HG02884 (cell line): ENCODE measurements around the gene LTBP3.
"Not testable (repeated sequence)": the region's sequence is repeated elsewhere in the genome, so short reads cannot be mapped to it uniquely, and the experiment has no call there.

ENCODE experiments used
- ATAC-seq: cut with Tn5 transposase; IDR thresholded peaks from one replicate; pipeline ENCODE4 v1.9.1; 2021; ENCODE audit warnings: mild to moderate bottlenecking, moderate library complexity; ENCODE audit not compliant: unreplicated experiment

LTBP3 gene

DNA sequence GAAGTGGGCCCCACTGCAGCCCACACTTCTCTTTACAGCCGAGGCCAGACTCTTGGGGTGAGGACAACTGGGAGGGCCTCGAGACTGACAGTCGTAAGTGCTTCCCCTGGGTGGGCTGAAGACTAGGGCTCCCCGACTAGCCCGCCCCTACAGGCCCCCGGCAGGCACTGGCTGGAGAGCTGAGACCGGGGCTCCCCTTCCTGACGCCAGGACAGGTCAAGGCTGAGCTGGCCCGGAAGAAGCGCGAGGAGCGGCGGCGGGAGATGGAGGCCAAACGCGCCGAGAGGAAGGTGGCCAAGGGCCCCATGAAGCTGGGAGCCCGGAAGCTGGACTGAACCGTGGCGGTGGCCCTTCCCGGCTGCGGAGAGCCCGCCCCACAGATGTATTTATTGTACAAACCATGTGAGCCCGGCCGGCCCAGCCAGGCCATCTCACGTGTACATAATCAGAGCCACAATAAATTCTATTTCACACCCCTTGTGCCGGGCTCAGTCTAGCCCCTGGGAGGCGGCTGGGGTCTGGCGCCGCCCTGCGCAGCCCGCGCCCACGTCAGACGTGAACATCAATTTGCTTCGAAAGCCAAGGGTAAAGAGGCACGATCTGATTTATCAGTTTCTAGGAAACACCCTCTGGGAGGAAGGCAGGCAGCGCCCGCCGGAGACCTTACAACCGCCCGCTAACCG, 19.8 kb downstream of the LTBP3 start:
- no peak for ATAC-seq

GRCh38 chr11:65537620-65538231, 20.4 kb downstream of the LTBP3 start:
- no peak for ATAC-seq

- ATAC-seq, result no peak
Observed at GRCh38 chr11:65537296-65537597, 20.9 kb downstream of the LTBP3 start.

DNA sequence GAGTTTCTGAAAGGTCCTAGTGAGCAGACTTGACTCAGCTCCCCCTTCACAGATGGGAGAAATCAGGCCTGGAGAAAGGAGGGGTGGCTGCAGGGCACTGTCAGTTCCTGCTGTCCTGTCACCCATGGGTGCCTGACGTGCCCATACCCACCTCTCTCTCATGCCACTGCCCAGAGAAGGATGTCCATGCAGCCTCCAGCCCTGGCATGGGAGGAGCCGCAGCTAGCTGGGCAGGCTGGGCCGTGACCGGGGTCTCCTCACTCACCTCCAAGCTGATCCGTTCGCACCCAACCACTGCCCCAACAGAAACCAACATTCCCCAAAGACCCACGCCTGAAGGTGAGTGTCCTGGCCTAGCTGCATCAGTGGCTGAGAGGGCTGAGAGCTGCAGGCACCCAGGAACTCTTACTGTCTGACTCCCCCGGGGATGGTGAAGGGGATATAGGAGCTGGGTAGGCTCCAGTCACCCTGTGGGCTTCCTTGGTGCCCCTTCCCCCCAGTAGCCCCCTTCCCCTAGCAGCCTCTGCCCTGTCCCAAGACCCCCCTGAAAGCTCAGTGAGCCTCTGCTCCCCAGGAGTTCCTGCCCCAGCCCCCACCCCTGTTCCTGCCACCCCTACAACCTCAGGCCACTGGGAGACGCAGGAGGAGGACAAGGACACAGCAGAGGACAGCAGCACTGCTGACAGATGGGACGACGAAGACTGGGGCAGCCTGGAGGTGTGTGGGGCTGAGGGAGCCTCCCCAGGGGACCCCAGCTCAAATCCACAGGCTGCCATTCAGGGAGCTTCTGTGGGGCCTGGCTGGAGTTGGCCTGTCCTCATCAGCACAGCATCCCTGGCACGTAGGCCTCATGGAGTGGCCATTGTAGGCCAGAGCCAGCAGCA, 21.5 kb downstream of the LTBP3 start:
- ATAC-seq, result no peak

GRCh38 chr11:65535102-65535501, 23.1 kb downstream of the LTBP3 start:
- ATAC-seq, result no peak

DNA sequence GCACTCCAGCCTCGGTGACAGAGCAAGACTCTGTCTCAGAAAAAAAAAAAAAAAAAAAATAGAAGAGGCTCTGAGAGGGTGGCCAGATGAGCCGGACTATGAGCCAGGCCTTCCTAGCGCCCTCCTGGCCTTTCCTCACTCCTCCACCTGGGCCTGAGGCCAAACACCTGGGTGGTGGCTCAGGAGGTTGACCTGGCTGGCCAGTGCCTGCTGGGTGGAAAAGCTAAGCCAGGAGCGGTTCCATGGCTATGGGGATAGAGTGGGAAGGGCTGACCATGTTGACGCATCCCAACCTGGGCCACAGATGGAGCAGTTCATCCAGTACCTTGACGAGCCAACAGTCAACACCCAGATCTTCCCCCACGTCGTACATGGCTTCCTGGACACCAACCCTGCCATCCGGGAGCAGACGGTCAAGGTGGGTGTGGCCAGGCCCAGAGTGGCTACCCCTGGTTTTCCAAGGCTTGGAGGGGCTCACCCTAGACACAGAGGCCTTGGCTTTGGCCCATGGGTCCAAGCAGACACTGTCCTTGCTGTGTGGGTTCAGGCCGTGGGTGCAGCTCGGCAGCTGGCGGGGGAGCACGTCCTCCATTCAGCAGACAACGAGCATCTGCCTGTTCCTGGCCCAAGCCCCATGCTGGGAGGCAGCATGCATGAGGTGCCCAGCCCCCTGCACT, 25.6 kb downstream of the LTBP3 start:
- no peak for ATAC-seq

GRCh38 chr11:65530157-65530496, 28.0 kb downstream of the LTBP3 start:
- ATAC-seq, result no peak

GRCh38 chr11:65529475-65530156, 28.5 kb downstream of the LTBP3 start:
- no peak for ATAC-seq

- no peak for ATAC-seq
Observed at GRCh38 chr11:65528819-65529350, 29.3 kb downstream of the LTBP3 start.

DNA sequence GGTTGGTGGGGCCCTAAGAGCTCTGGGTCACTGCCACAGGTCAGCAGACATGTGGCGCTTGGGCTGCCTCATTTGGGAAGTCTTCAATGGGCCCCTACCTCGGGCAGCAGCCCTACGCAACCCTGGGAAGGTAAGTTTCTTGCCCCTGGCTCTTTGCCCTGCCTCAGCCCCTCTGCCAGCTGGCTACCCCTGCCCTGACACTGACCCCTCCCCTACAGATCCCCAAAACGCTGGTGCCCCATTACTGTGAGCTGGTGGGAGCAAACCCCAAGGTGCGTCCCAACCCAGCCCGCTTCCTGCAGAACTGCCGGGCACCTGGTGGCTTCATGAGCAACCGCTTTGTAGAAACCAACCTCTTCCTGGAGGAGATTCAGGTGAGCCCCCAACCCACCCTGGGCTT, 31.4 kb downstream of the LTBP3 start:
- no peak for ATAC-seq

DNA sequence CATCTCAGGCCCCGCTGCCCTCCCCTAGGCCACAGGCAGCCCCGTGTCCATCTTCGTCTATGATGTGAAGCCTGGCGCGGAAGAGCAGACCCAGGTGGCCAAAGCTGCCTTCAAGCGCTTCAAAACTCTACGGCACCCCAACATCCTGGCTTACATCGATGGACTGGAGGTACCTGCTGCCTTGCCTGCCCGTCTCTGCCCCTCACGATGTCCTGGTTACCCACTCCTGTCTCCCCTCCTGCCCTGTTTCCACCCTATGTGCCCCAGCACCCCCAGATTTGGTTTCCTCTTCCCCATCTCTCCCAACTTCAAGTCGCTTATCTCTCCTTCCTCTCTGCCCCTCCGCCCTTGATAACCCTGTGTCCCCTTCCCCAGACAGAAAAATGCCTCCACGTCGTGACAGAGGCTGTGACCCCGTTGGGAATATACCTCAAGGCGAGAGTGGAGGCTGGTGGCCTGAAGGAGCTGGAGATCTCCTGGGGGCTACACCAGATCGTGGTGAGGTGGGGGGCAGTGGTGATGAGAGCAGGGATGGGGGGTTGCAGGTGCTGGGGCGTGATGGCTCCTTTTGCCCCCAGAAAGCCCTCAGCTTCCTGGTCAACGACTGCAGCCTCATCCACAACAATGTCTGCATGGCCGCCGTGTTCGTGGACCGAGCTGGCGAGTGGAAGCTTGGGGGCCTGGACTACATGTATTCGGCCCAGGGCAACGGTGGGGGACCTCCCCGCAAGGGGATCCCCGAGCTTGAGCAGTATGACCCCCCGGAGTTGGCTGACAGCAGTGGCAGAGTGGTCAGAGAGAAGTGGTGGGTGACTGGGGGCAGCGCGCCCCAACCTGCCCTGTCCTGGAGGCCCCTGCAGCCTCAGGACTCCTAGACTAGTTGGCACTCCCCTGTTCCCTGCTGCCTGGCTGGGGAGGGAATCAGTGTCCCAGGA, 32.3 kb downstream of the LTBP3 start:
- ATAC-seq, result no peak

DNA sequence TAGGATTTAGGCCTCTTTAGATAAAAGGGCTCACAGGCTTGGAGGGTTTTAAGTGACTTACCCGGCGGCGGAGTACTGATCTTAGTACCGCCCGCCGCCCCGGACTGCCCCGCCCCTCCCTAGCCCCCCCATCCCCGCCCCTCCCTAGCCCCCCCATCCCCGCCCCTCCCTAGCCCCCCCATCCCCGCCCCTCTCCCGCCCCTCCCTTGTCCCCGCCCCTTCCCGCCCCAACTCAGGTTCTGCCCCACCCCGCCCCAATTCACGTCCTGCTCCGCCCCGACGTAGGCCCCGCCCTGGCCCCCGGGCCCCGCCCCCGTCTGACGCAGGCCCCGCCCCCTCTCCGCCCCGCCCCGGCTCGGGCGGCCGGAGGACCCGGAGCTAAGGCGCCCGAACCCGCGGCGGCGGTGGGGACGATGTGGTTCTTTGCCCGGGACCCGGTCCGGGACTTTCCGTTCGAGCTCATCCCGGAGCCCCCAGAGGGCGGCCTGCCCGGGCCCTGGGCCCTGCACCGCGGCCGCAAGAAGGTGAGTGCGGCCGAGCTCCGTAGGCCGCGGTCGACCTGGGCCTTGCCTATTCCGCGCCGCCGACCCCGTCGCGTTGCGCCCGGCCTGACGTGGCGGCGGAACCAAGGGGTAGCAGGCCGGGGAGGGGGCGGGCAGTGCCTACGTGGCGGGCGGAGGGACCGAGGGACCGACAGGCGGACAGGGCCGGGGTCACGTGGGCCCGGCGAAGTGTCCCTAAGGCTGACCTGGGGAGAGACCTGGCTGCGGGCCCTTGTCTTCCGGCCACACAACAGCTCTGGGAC, 33.2 kb downstream of the LTBP3 start, which contains the start of gene SCYL1:
TSS of gene SCYL1 (plus strand) at position 343 of the 805 bp plus-strand sequence. CDS start at position 414, 71 bp downstream.
- no peak for ATAC-seq

DNA sequence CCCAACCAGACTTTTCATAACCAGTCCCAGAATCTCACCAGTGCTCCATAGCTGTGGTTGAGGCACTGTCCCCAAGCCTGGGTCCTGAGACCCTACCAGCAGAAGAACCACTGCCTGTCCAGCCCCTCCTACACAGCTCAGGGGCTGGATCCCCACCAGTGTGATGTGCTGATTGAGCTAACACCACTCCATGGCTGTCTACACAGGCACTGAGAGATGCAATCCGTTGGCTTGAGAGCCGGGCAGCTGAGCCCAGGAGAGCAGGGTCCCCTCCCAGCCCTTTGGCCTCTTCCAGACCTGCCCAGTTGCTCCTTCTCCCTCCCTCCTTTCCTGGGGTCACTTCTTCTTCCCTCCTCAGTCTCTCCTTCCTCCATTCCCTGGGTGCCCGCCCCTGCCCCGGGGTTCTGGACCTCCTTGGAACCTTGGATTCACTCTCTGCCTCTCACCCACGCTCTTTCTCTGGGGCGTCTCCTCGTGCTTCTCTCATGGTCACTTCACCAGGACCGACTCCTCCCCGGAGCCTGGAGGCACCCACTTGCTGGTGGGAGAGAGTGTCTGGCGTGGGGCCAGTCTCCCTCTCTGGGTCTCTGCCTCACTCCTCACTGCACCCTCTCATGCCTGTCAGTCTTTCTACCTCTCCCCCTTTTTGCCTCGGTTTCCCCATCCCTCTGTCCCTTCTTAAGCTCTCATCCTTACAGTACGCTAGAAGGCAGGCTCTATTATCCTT, 34.0 kb downstream of the LTBP3 start:
- no peak for ATAC-seq

- not testable (repeated sequence) for ATAC-seq
Observed at GRCh38 chr11:65523631-65523968, 34.6 kb downstream of the LTBP3 start.

DNA sequence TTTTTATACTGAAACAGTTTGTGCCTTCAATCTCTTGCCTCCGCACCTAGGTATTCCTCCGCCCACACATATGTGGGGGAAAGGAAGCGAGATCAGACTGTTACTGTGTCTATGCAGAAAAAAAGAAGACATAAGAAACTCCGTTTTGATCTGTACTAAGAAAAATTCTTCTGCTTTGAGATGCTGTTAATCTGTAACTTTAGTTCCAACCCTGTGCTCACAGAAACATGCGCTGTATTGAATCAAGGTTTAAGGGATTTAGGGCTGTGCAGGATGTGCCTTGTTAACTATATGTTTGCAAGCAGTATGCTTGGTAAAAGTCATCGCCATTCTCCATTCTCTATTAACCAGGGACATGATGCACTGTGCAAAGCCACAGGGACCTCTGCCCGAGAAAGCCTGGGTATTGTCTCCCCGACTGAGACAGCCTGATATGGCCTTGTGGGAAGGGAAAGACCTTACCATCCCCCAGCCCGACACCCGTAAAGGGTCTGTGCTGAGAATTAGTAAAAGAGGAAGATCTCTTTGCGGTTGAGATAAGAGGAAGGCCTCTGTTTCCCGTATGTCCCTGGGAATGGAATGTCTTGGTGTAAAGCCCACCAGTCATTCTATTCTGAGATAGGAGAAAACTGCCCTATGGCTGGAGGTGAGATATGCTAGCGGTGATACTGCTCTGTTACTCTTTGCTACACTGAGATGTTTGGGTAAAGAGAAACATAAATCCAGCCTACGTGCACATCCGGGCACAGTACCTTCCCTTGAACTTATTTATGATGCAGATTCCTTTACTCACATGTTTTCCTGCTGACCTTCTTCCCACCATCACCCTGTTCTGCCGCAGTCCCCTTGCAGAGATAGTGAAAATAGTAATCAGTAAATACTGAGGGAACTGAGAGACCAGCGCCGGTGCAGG, 35.2 kb downstream of the LTBP3 start:
- not testable (repeated sequence) for ATAC-seq

DNA sequence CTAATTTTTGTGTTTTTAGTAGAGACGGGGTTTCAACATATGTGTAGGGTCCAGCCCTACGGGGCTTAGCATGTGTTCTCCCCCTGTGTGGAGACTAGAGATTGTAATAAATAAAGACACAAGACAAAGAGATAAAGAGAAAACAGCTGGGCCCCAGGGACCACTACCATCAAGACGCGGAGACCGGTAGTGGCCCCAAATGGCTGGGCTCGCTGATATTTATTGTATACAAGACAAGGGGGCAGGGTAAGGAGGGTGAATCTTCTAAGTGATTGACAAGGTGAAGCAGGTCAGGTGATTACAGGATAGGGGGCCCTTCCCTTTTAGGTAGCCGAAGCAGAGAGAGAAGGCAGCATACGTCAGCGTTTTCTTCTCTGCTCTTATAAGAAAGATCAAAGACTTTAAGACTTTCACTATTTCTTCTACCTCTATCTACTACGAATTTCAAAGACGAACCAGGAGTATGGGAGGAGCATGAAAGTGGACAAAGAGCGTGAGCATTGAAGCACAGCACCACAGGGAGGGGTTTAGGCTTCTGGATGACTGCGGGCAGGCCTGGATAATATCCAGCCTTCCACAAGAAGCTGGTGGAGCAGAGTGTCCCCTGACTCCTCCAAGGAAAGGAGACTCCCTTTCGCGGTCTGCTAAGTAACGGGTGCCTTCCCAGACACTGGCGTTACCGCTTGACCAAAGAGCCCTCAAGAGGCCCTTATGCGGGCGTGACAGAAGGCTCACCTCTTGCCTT, 36.2 kb downstream of the LTBP3 start:
- ATAC-seq, result not testable (repeated sequence)
